Ureter (tissue), 1 donor: ENCODE data around the gene ERVFRD-1. TPM values are rescaled to one million over a fixed set of nuclear protein-coding genes. Genes with fewer than 3 reads are reported as not detected.

Source experiments
- DNase-seq: peaks from one replicate; pipeline ENCODE4 v3.0.0-alpha.2; 2020; ENCODE audit warnings: low spot score
- total RNA-seq: library from RNA; stranded (reverse); gene quantifications from one replicate; pipeline ENCODE4 v1.2.4, GENCODE V29; 2023
- donor health status: DM: yes; HTN: yes; CAD: no.

Gene ERVFRD-1
- total RNA-seq, result 0.18 TPM

DNA sequence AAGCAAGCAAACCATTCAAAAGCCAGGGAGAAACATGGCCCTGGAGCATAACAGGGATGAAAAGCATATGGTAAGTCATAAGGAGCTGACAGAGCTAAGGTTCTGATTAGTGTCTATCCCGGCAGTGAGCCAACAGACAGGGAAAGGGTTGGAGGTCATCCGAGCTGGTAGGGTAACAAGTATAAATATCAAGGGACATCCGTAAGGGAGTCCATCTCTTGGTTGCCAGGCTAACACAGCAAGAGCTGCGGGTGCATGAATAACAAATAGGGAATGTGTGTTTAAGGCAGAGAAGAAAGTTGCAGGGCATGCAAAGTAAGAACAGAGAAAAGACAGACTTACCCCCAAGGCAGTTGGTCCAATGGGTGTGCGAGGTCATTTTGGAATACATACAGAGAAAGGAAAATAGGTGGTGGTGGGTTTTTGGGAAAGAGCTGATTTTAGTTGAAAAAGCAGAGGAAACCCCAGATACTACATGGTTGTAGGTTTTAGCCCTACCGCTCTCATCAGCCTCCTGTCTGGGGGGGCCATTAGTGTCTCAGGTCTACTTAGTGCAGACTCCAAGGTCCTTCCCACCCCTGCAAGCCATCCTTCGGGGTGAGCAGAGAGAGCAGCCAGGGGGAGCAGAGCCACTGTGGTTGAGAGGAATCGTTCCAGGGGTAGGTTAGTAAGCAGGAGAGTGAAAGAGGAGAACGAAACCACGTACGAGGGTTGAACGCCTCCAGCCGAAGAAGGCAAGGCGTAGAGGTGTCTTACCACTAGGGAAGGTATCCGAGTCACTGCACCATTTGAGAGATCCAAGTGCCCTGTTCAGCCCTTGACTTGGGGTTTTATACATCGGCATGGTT is at the start of gene ERVFRD-1:
TSS of gene ERVFRD-1 (minus strand) at position 805 of the 848 bp plus-strand sequence. CDS start 6,415 bp downstream, outside the sequence.
- no peak for DNase-seq

DNA sequence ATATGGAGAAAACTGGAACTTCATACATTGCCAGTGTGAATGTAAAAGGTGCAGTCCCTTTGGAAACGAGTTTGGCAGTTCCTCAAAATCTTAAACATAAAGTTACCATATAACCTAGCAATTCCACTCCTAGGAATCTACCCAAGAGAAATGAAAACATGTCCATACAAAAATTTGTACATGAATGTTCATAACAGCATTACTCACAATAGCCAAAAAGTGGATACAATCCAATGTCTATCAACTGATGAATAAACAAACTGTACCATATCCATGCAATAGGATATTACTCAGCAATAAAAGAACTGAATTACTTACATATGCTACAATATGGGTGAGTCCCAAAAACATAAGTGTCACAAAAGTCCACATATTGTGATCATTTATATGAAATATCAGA is 48.7 kb upstream of the ERVFRD-1 start:
- DNase-seq, result no peak

DNA sequence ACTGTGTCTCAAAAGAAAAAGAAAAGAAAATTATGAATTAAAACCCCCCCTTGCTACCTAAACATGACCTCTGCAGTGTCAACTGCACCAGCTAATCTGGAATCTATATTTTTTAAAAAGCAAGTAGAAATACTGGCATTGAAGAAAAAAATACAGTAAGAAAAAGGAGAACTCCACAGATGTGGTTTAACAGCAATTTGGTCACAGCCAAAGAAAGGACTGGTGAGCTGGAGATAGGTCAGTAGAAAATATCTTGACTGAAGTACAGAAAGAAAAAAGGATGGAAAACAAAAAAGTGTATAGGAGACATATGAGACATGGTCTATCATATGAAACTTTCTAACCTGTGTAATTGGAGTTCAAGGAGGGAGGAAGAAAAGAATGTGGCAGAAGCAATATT is 44.1 kb upstream of the ERVFRD-1 start:
- DNase-seq, result no peak

GRCh38 chr6:11153447-11153846 is 41.9 kb upstream of the ERVFRD-1 start:
- no peak for DNase-seq

DNA sequence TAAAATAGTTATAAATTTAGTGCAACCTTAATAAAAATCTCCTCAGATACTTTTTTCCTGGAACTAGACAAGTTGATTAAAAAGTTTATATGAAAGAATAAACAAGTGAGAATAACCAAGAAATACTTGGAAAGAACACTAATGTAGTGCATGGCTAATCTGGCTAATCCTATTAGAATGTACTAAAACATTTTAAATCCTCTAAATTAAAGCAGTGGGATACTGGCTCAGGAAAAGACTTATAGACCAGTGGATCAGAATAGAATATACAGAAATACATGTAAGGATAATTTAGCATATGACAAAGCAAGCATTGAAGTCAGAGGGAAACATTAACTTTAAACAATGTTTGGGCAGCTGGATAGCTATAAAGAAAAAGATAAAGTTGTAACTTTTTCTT is 41.1 kb upstream of the ERVFRD-1 start:
- no peak for DNase-seq

- no peak for DNase-seq
These were observed 40.0 kb upstream of the ERVFRD-1 start for GRCh38 chr6:11151488-11151887.

GRCh38 chr6:11149551-11149950 is 38.0 kb upstream of the ERVFRD-1 start:
- no peak for DNase-seq

- DNase-seq, result no peak
These were observed 34.7 kb upstream of the ERVFRD-1 start for GRCh38 chr6:11146117-11146826.

DNA sequence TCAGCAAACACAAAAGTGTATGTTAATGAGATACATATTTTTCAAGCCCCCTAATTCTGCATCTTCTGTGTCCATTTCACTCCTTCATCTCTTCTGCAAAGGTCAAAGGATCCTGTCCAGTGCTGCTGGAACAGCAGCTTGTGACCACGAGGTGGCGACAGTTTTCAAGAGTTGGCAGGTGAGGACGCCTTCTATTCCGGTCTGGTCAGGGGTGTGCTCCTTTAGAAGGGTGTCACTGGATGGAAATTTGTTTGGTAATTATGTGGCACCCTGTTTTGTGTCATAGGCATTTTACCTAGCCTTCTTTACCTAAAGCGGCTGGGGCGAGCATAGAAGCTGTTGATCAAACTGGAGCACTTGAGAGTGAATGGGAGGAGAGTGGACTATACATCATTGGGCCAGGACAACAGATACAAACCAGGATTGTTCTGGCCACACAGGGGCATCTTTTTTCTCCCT is 32.9 kb upstream of the ERVFRD-1 start:
- DNase-seq, result peak; percentile 76

GRCh38 chr6:11143394-11144371 is 32.2 kb upstream of the ERVFRD-1 start:
- peak; percentile 76 for DNase-seq

GRCh38 chr6:11142296-11143027 is 30.9 kb upstream of the ERVFRD-1 start:
- no peak for DNase-seq

DNA sequence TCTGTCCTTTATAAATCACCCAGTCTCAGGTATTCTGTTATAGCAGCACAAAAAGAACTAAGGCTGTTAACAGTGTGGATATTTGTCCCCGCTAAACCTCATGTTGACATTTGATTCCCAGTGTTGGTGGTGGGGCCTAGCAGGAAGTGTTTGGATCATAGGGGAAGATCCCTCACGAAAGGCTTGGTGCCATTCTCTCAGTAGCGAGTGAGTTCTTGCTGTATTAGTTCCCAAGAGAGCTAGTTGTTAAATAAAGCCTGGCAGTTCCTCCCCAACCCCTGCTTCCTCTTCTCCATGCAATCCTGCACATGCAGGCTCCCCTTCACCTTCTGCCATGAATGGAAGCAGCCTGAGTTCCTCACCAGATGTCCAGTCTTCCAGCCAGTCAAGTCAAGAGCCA is 29.8 kb upstream of the ERVFRD-1 start:
- no peak for DNase-seq

- no peak for DNase-seq
These were observed 28.5 kb upstream of the ERVFRD-1 start for GRCh38 chr6:11140056-11140455.

DNA sequence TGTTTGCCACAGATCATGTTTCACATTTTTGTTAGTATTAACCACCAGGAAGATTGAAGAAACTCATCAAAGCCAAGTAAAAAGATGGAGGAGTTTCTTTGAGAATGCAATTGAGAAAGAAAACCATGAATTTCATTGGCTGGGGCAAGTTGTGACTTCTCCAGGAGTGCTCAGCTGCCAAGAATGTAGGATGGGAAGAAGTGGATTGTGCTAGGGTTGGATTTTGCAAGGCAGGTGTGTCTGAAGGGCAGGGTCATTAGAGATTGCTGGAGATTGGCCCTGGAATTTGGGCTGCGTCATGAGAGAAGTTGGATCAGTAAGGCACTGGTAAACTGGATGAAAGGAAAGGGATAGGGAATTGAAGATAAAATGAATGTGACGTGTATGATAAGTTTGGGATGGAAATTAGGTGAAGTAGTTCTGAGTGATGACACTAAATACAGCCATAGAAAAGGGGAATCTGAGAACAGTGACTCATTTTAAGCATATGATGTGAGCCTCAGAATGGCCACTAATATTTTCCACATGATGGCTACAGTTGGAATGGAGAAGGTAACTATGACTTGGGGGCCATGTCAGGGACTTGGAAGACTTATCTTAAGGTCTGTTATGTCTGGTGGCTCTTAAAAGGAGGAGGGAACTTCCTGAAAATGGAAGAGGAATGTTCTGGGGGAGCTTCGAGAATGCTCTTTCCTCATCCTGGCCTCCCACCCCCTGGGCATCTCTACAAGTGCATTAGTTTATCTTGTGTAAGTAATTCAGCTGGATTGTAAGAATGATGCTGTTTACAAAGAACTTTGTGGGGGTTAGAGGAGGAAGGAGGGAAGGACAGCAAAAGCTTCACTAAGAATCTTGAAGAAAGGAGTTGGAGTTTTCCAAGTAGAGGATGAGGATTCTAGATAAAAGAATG is 27.8 kb upstream of the ERVFRD-1 start:
- DNase-seq, result no peak

DNA sequence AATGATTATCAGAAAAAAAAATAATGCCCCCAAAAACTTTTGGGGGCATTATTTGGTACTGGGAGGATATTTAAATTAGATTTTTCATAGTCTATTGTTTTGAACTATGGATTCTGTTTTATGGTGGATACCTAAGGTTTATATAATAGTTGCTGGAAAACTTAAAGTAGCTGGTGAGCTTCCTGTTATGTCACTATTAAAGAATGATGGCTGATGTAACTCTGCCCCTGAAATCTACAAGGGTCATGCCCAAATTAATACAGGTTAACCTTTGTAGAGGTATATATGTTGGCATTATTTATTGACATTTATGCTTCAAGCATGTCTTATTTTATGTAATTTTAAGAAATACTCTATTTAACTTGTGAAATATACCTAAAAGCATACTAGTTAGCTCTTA is 25.3 kb upstream of the ERVFRD-1 start:
- DNase-seq, result no peak

- DNase-seq, result no peak
These were observed 21.8 kb upstream of the ERVFRD-1 start for GRCh38 chr6:11133281-11133680.

- no peak for DNase-seq
These were observed 20.8 kb upstream of the ERVFRD-1 start for GRCh38 chr6:11132194-11132888.

DNA sequence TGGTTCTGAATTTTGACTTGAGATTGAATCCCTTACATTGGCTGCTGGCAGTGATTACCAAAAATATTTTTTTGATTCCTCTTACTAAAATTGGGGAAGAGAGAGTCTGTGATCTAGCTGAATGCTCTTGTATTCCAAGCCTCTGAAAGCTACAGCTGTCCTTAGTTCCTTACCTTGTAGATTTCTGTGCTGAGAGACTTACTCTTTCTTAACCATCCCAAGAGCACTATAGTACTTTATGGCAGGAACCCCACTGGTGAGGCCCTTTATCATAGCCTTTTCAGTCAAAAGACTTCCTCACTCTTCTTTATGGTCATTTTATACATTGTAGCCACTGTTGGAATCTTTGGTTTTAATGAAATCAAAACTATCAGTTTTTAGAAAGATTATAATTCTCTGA is 19.1 kb upstream of the ERVFRD-1 start:
- DNase-seq, result no peak

DNA sequence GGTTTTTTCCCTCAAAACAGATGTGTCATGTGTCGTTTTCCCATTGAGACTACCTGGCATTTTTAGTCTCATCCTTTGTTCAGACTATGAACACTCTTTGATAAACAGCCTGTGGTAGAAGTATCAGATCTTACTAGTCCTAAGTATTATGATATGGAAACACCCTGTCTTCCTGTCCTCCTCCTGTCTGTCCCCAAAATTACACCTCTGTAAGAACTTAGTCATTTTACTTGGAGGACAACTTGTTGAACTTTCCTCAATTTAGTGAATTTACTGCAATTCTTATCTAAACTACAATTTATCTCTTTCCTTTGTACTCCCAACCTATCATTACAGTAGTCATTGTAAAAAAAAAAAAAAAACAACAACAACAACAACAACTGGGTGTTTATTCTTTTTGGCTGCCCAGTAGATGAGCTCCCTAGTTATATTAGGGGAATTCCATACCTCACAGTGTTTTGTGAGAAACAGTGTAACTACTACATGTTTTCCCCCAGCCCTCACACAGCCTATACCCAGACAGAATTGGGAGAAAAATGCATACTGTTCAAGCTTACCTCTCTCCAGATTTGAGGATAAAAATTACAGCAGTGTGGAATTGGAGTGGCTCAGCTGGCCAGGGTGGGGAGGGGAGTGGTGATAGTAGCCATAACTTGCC is 18.5 kb upstream of the ERVFRD-1 start:
- no peak for DNase-seq
